SJSA1 (cell line): ENCODE measurements around the gene LATS2. TPM values are rescaled to one million over a fixed set of nuclear protein-coding genes. Genes with fewer than 3 reads are reported as not detected.

ENCODE experiments used
- DNase-seq, 2 experiments: peaks; one replicate each; pipeline ENCODE4 v3.0.0-alpha.2; 2015 to 2020; ENCODE audit warnings: low spot score in 2 of 2, low read depth in 1 of 2
- H3K27ac ChIP-seq: fragments of 250-450 bp; sonication (Bioruptor Pico); 2 replicates; pipeline ENCODE4 v1.5.1; 2020; ENCODE audit warnings: mild to moderate bottlenecking, moderate library complexity
- H3K27me3 ChIP-seq: fragments of 250-450 bp; sonication (Bioruptor Pico); replicated peaks from 2 replicates; pipeline ENCODE4 v1.5.1; 2020; ENCODE audit warnings: mild to moderate bottlenecking, moderate library complexity
- H3K36me3 ChIP-seq: fragments of 250-450 bp; sonication (Bioruptor Pico); 2 replicates; pipeline ENCODE4 v1.5.1; 2020; ENCODE audit warnings: mild to moderate bottlenecking
- H3K4me1 ChIP-seq: fragments of 250-450 bp; sonication (Bioruptor Pico); replicated peaks from 2 replicates; pipeline ENCODE4 v1.6.1; 2021; ENCODE audit warnings: mild to moderate bottlenecking
- H3K4me3 ChIP-seq: fragments of 250-450 bp; sonication (Bioruptor Pico); 2 replicates; pipeline ENCODE4 v1.5.1; 2020; ENCODE audit warnings: mild to moderate bottlenecking
- H3K9me3 ChIP-seq: fragments of 250-450 bp; sonication (Bioruptor Pico); replicated peaks from 2 replicates; pipeline ENCODE4 v1.5.1; 2020; ENCODE audit warnings: mild to moderate bottlenecking
- total RNA-seq: library from RNA; depleted of rRNA; stranded (reverse); fragments of >200 nt; shearing (Covaris generic); gene quantifications from 2 replicates; pipeline ENCODE4 v1.2.3, GENCODE V29; 2014; rRNA removed

LATS2 gene
- total RNA-seq: 9.9 and 14.4 TPM in 2 replicates

GRCh38 chr13:21061029-21061763 lies at the start of gene LATS2:
Gene LATS2 (minus strand): TSS chr13:21061586. CDS start chr13:21046026, 15,560 bp downstream.
- no peaks in the 10 kb centered on the region for H3K27me3 ChIP-seq
- H3K27ac ChIP-seq: peak within 1 kb of the TSS; percentile 99
- no peaks in the 10 kb centered on the region for H3K9me3 ChIP-seq
- peak; percentile 89 to 93 for DNase-seq
- peaks cover 33% of the 10 kb centered on the region for H3K36me3 ChIP-seq
- peak within 1 kb of the TSS; percentile 91 for H3K4me3 ChIP-seq
- peaks cover 17% of the 10 kb centered on the region for H3K4me1 ChIP-seq

GRCh38 chr13:21109168-21109567 lies 47.8 kb upstream of the LATS2 start:
- H3K27ac ChIP-seq: no peak overlapping the region
- no peaks in the 10 kb centered on the region for H3K36me3 ChIP-seq
- peaks cover 25% of the 10 kb centered on the region for H3K4me1 ChIP-seq
- no peak overlapping the region for H3K4me3 ChIP-seq
- no peaks in the 10 kb centered on the region for H3K27me3 ChIP-seq
- H3K9me3 ChIP-seq: no peaks in the 10 kb centered on the region
- DNase-seq: no peak

GRCh38 chr13:21106089-21106488 lies 44.7 kb upstream of the LATS2 start:
- no peak overlapping the region for H3K4me3 ChIP-seq
- H3K27ac ChIP-seq: peak overlapping the region; percentile 91
- H3K36me3 ChIP-seq: no peaks in the 10 kb centered on the region
- H3K4me1 ChIP-seq: peaks cover 25% of the 10 kb centered on the region
- H3K9me3 ChIP-seq: no peaks in the 10 kb centered on the region
- peak; percentile 44 to 75 for DNase-seq
- no peaks in the 10 kb centered on the region for H3K27me3 ChIP-seq

- Histone ChIP-seq H3K27me3 (no peaks in the 10 kb centered on the region), H3K27ac (0 out of 2 replicates have a peak overlapping the region, but pooled peaks have one; percentile 91), H3K4me3 (no peak overlapping the region), H3K4me1 (peaks cover 25% of the 10 kb centered on the region), H3K36me3 (no peaks in the 10 kb centered on the region), H3K9me3 (no peaks in the 10 kb centered on the region)
- no peak for DNase-seq
Measured at GRCh38 chr13:21104199-21105019, 43.0 kb upstream of the LATS2 start.

GRCh38 chr13:21101865-21102576 lies 40.6 kb upstream of the LATS2 start:
- H3K4me3 ChIP-seq: no peak overlapping the region
- H3K4me1 ChIP-seq: peaks cover 16% of the 10 kb centered on the region

GRCh38 chr13:21100994-21101757 lies 39.8 kb upstream of the LATS2 start:
- Histone ChIP-seq H3K9me3 (no peaks in the 10 kb centered on the region), H3K27ac (no peak overlapping the region), H3K36me3 (no peaks in the 10 kb centered on the region), H3K4me3 (no peak overlapping the region), H3K4me1 (peaks cover 8% of the 10 kb centered on the region), H3K27me3 (no peaks in the 10 kb centered on the region)
- no peak for DNase-seq

More at GRCh38 chr13:21101865-21102576, 40.6 kb upstream of the LATS2 start:
- no peak overlapping the region for H3K27ac ChIP-seq
- no peak for DNase-seq
- H3K27me3 ChIP-seq: no peaks in the 10 kb centered on the region
- H3K36me3 ChIP-seq: no peaks in the 10 kb centered on the region
- H3K9me3 ChIP-seq: no peaks in the 10 kb centered on the region

- no peak for DNase-seq
- Histone ChIP-seq H3K27me3 (no peaks in the 10 kb centered on the region), H3K4me1 (no peaks in the 10 kb centered on the region), H3K9me3 (no peaks in the 10 kb centered on the region), H3K4me3 (no peak overlapping the region), H3K36me3 (no peaks in the 10 kb centered on the region), H3K27ac (no peak overlapping the region)
Measured at GRCh38 chr13:21100211-21100610, 38.8 kb upstream of the LATS2 start.

GRCh38 chr13:21095311-21095710 lies 33.9 kb upstream of the LATS2 start:
- no peak for DNase-seq
- Histone ChIP-seq H3K4me3 (no peak overlapping the region), H3K36me3 (no peaks in the 10 kb centered on the region)

GRCh38 chr13:21089830-21090229 lies 28.4 kb upstream of the LATS2 start:
- Histone ChIP-seq H3K9me3 (no peaks in the 10 kb centered on the region), H3K4me3 (no peak overlapping the region), H3K4me1 (no peaks in the 10 kb centered on the region), H3K27me3 (no peaks in the 10 kb centered on the region), H3K27ac (no peak overlapping the region), H3K36me3 (no peaks in the 10 kb centered on the region)
- DNase-seq: no peak

More at GRCh38 chr13:21095311-21095710, 33.9 kb upstream of the LATS2 start:
- H3K4me1 ChIP-seq: no peaks in the 10 kb centered on the region
- H3K27ac ChIP-seq: no peak overlapping the region
- H3K27me3 ChIP-seq: no peaks in the 10 kb centered on the region
- H3K9me3 ChIP-seq: no peaks in the 10 kb centered on the region

- no peaks in the 10 kb centered on the region for H3K27me3 ChIP-seq
Measured at GRCh38 chr13:21088534-21088933, 27.1 kb upstream of the LATS2 start.

GRCh38 chr13:21086929-21087328 lies 25.5 kb upstream of the LATS2 start:
- Histone ChIP-seq H3K9me3 (no peaks in the 10 kb centered on the region), H3K36me3 (no peaks in the 10 kb centered on the region), H3K27ac (no peak overlapping the region), H3K27me3 (no peaks in the 10 kb centered on the region), H3K4me3 (no peak overlapping the region), H3K4me1 (no peaks in the 10 kb centered on the region)
- DNase-seq: no peak

More at GRCh38 chr13:21088534-21088933, 27.1 kb upstream of the LATS2 start:
- Histone ChIP-seq H3K36me3 (no peaks in the 10 kb centered on the region), H3K27ac (no peak overlapping the region), H3K4me1 (no peaks in the 10 kb centered on the region), H3K4me3 (no peak overlapping the region), H3K9me3 (no peaks in the 10 kb centered on the region)
- DNase-seq: no peak

GRCh38 chr13:21081926-21082325 lies 20.5 kb upstream of the LATS2 start:
- Histone ChIP-seq H3K27me3 (no peaks in the 10 kb centered on the region), H3K36me3 (no peaks in the 10 kb centered on the region), H3K4me3 (no peak overlapping the region), H3K27ac (no peak overlapping the region), H3K4me1 (peaks cover 24% of the 10 kb centered on the region), H3K9me3 (no peaks in the 10 kb centered on the region)
- no peak for DNase-seq

GRCh38 chr13:21080593-21080891 lies 19.2 kb upstream of the LATS2 start:
- Histone ChIP-seq H3K27ac (peak overlapping the region; percentile 78), H3K4me1 (peaks cover 24% of the 10 kb centered on the region), H3K9me3 (no peaks in the 10 kb centered on the region), H3K4me3 (peak overlapping the region; percentile 25), H3K27me3 (no peaks in the 10 kb centered on the region), H3K36me3 (no peaks in the 10 kb centered on the region)
- no peak for DNase-seq
